Fibroblast of skin of right biceps (primary cell): ENCODE measurements around the gene ZNG1C.
"Not testable (repeated sequence)": the region's sequence is repeated elsewhere in the genome, so short reads cannot be mapped to it uniquely, and the experiment has no call there.

Experiments
- DNase-seq: peaks from one replicate; pipeline ENCODE4 v3.0.0-alpha.2; 2013

ZNG1C gene

DNA sequence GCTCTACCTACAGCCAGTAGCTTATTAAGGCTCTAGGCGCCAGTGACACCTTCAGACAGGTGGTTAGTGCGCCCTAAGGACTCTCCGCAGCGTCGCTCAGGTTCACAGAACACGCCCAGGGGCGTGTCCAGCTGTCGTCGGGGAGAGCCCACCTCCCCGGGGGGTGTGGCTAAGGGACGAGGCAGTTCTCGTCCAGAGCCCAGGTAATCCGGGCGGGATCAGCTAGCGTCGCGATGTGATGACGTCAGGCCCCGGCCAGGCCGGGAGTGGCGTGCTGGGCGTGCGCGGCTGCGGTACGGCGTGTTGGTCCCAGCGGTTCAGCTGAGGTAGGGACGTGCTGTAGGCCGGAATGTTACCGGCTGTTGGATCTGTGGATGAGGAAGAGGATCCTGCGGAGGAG, at the start of gene ZNG1C:
Gene ZNG1C, plus strand, starts transcription at position 301 of the 400 bp plus-strand sequence. Its CDS starts 49 bp downstream, at position 350.
- not testable (repeated sequence) for DNase-seq

- DNase-seq: not testable (repeated sequence)
Observed at GRCh38 chr9:68242437-68242836, 654 bp downstream of the ZNG1C start.

DNA sequence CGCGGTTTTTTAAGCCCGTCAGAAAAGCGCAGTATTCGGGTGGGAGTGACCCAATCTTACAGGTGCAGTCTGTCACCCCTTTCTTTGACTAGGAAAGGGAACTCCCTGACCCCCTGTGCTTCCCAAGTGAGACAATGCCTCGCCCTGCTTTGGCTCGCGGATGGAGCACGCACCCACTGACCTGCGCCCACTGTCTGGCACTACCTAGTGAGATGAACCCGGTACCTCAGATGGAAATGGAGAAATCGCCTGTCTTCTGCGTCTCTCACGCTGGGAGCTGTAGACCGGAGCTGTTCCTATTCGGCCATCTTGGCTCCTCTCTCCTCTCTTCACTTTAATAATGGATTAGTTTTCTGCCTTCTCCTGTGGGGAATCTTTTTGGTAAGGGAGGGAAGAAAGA, 39.3 kb downstream of the ZNG1C start:
- DNase-seq: not testable (repeated sequence)

GRCh38 chr9:68302567-68302966, 60.8 kb downstream of the ZNG1C start, which contains the start of gene FOXD4L3:
Gene FOXD4L3, plus strand, starts transcription at chr9:68302867. Its CDS starts 85 bp downstream, at chr9:68302952.
- not testable (repeated sequence) for DNase-seq

- not testable (repeated sequence) for DNase-seq
Observed at GRCh38 chr9:68303771-68304170, 62.0 kb downstream of the ZNG1C start.

DNA sequence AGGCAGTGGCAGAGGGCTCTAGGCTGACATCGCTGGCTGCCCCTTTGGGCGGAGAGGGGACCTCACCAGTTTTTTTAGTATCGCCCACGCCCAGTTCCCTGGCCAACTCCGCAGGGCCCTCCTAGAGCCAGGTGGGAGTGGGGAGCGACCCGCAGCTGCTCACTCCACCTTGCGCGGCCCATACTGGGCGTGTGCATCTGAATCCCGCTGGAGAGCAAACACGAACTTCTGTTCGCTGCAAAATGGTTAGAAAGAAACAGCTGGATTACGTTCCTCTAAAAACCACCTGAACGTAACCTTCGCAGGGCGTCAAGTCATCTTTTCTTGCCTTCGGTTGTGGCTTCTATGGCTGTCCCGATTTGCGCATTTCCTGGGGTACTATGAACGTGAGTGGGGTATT, 62.4 kb downstream of the ZNG1C start:
- not testable (repeated sequence) for DNase-seq

DNA sequence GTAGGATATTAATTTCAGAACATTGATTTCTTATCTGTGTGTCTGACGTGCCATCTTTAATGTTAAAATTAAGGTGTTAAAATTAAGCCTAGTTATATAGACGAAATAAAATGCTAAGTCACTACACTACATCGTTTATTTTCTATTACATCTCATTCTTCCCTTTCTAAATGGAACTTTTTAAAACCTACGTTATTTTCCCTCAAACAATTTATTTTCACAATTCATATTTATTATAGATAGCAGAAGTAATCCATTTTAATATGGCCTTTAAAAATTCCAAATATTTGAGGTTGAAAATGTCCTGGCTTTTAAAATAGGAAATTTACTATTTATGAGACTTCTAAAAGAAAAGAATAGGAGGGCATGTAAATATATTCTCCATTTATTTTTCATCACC, 63.0 kb downstream of the ZNG1C start:
- not testable (repeated sequence) for DNase-seq

DNA sequence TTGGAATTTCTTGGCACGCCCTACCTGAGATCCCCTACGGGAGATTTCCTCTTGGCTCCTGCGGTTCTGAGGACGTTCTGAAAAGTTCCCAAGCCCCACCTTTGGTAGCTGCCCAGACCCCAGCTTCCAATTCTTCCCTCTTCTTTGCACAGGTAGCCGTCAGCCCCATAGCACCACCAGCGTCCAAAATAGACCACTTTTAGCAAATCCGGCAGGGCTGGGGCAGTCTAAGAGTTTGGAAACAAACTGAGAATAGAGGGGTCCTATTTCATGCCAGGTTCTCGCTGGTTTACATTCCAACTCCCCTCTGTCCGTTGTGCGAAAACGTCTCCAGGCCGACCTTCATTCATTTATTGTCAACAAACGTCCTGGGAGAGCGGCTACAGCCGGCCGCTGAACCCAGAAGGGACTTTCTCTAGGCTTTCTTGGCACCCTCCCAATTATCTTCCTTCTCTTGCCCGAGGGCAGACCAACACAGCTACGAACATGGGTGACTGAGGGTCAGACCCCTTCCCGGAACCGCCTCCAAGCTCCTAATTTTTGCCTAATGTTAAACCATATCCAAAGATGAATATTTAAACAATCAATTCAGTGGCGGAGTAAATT, 64.0 kb downstream of the ZNG1C start:
- DNase-seq: not testable (repeated sequence)

GRCh38 chr9:68306391-68306964, 64.7 kb downstream of the ZNG1C start:
- not testable (repeated sequence) for DNase-seq

DNA sequence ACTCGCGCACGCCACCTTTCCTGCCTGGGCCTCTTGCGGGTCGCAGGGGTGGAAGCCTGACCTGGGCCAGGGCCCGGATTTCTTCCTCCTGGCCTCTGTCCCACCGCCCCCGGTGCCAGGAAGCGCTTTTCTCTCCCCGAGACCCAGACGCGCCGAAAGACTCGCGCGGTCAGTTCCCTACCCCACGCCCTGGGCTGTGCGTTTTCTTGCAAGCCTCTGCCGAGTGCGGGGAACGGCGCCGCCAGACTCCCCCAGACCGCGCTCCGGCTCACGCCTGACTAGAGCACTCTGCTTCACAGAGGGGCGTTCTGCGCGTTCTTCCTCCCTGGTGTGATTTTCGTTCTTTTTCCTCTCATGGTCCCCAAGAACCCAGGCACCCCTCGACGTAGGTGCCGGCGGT, 65.3 kb downstream of the ZNG1C start:
- not testable (repeated sequence) for DNase-seq

- not testable (repeated sequence) for DNase-seq
Observed at GRCh38 chr9:68307654-68308053, 65.9 kb downstream of the ZNG1C start.

GRCh38 chr9:68311208-68311607, 69.4 kb downstream of the ZNG1C start:
- not testable (repeated sequence) for DNase-seq

DNA sequence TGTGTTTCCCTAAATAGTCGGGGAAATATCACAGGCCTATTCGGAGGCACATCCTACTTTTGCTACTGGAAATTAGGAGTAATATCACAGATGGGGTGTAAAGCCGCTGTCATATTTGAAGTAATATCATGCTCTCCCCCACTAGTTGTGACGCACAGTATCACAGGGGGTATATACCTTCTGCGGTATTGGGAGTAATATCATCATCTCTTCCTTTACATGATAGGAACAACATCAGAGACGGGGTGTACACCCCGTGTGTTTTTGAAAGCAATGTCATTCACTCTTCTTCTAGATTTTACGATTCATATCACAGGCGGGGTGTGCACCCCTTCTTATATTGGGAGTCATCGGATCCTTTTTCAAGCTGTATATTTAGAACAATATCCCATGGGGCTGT, 76.4 kb downstream of the ZNG1C start:
- DNase-seq: not testable (repeated sequence)

DNA sequence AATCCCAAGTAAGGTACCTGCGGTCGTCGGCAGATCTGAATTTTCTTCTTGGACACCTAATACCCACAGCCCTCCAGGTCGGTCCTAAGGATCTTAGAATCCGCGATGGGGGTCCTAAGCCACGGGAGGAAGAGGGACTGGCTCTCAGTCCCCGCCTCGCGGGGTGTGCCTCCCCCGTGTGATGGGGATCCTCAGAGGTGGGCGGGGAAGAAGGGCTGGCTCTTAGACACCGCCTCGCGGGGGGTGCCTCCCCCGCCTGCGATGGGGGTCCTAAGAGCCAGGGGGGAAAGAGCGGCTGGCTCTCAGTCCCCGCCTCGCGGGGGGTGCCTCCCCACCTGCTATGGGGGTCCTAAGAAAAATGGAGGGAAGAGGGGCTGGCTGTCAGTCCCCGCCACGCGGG, 82.0 kb downstream of the ZNG1C start:
- DNase-seq: not testable (repeated sequence)

DNA sequence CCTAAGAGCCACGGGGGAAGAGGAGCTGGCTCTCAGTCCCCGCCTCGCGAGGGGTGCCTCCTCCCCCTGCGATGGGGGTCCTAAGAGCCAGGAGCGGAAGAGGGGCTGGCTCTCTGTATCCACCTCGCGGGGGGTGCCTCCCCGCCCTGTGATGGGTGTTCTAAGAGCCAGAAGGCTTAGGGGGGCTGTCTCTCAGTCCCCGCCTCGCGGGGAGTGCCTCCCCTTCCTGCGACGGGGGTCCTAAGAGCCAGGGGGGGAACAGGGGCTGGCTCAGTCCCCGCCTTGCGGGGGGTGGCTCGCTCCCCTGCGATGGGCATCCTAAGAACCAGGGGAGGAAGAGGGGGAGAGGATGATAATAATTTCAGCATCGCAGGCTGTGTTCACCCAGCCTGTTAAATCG, 82.7 kb downstream of the ZNG1C start:
- DNase-seq: not testable (repeated sequence)

DNA sequence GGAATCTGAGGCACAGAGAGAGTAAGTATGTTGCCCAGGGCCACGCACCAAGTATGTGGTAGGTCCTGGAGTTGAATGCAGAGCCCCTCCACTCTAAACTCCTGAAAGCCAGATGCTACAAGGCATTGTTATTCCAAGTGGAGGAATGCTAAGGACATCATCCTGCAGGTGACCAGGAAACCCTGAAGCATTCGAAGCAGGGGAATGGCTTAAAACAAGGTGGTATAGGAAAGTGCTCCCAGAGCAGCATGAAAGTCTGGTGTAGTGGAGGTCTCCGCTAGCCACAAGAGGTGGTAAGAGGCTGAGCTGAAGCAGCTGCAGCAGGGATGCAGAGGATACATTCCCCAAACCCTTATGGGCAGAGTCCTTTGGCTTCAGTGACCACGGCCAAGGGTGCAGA, 87.3 kb downstream of the ZNG1C start:
- DNase-seq: not testable (repeated sequence)

- DNase-seq: not testable (repeated sequence)
Observed at GRCh38 chr9:68330531-68331173, 88.9 kb downstream of the ZNG1C start.

DNA sequence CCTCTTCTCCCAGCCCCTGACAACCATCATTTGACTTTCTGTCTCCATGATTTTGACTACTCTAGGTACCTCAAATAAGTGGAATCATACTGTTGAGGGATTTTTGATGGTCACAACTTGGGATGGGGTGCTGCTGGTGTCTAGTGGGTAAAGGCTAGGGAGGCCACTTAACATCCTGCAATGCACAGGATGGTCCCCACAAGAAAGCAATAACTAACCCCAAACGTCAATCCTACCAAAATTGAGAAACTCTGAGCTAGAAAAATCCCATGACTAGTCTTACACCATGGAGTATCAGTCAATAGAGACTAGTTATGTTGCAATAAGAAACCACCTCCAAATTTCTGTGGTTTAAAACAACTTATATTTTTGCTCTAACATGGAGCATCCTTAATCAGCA, 90.3 kb downstream of the ZNG1C start:
- not testable (repeated sequence) for DNase-seq

GRCh38 chr9:68335935-68336334, 94.2 kb downstream of the ZNG1C start:
- DNase-seq: not testable (repeated sequence)

DNA sequence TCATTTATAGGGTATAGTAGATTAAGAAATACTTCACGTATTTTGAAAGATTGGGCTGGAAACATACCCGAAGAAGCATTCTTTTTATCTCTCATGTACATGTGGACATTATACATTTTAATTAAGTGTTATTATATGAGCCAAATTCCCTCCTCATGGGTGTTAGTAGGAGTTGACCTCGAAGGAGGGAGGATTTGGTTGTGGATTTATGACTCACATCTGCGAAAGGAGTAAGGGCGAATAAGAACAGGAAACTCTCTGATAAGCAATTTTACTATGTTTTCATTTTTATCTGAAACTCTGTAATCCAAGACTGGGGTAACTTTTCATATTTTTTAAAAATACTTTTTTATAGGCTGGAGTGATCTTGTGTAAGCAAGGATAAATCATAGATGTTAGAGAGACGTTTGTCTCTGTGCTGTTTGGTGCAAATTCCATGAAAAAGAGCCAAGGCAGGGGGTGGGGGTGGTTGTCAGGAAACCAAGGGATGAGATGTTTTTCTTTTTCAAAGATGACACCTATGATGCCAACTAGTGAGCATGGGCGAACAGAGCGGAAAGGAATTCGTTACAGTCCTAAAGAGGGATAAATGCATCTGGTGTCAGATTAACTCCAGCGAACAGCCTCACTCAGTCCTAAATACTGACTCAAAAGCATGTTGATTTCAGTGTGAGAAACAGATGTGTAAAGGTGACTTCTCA, 95.0 kb downstream of the ZNG1C start:
- DNase-seq: not testable (repeated sequence)

DNA sequence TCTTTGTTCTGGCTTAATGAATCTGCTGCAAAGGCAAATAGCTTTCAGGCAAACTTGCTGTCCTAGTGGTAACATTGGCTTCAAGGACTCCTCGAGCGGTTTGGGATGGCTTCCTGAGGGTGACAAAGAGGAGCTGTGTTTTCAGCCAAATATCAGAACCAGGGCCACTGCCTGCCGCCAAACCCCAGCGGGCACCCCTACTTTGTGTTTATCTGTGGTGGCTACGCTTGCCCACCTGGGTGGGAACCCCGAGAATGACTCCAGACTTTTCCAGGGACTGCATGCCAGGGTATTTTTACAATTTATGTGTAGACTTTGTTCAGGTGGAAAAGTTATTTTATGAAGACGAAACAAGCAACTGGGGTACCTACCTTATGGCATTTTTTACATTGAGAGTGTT, 96.2 kb downstream of the ZNG1C start:
- not testable (repeated sequence) for DNase-seq

- not testable (repeated sequence) for DNase-seq
Observed at GRCh38 chr9:68342265-68343025, 100.7 kb downstream of the ZNG1C start.

- DNase-seq: not testable (repeated sequence)
Observed at GRCh38 chr9:68343242-68343641, 101.5 kb downstream of the ZNG1C start.
